Spleen (tissue), 11 donors: ENCODE data around the gene TOMM5. TPM values are rescaled to one million over a fixed set of nuclear protein-coding genes. Genes with fewer than 3 reads are reported as not detected.

Source experiments
- DNase-seq: peaks from one replicate; pipeline ENCODE4 v3.0.0-alpha.2; 2020
- H3K27ac ChIP-seq, 8 donors: fragments of 200-600 bp; sonication (generic) in 7 of 8; 1 replicate in 4 of 8; 2 replicates in 4 of 8; pipeline versions ENCODE4 v1.5.0 to v1.8.0; 2016 to 2021; ENCODE audit warnings: inconsistent platforms in 4 of 8, mild to moderate bottlenecking in 4 of 8, moderate library complexity in 1 of 8
- H3K27me3 ChIP-seq, 7 donors: fragments of 200-600 bp; sonication (generic) in 6 of 7; replicated peaks in 1 of 7; 1 replicate in 4 of 7; 2 replicates in 3 of 7; pipeline versions ENCODE4 v1.5.0 to v1.8.0; 2016 to 2021; ENCODE audit warnings: inconsistent platforms in 3 of 7, mild to moderate bottlenecking in 1 of 7
- H3K36me3 ChIP-seq, 6 donors: fragments of 200-600 bp; sonication (generic) in 5 of 6; 1 replicate in 4 of 6; 2 replicates in 2 of 6; pipeline versions ENCODE4 v1.5.0 to v1.8.0; 2016 to 2021; ENCODE audit warnings: inconsistent platforms in 2 of 6
- H3K4me1 ChIP-seq, 6 donors: fragments of 200-600 bp; sonication (generic) in 5 of 6; 1 replicate in 3 of 6; 2 replicates in 3 of 6; pipeline versions ENCODE4 v1.5.0 to v1.8.0; 2016 to 2021; ENCODE audit warnings: inconsistent platforms in 3 of 6
- H3K4me3 ChIP-seq, 8 donors: fragments of 200-600 bp; sonication (generic) in 7 of 8; 1 replicate in 4 of 8; 2 replicates in 4 of 8; pipeline versions ENCODE4 v1.5.0 to v1.8.0; 2016 to 2021; ENCODE audit warnings: inconsistent platforms in 4 of 8, mild to moderate bottlenecking in 4 of 8, moderate library complexity in 2 of 8
- H3K9me3 ChIP-seq, 8 donors: fragments of 200-600 bp; sonication (generic) in 7 of 8; 1 replicate in 4 of 8; 2 replicates in 4 of 8; pipeline versions ENCODE4 v1.5.0 to v1.8.0; 2016 to 2021; ENCODE audit warnings: inconsistent platforms in 4 of 8
- CTCF ChIP-seq, 11 experiments: fragments of 200-600 bp in 7 of 11; fragments of 450-650 bp in 4 of 11; sonication (generic) in 4 of 11; IDR thresholded peaks in 8 of 11; conservative IDR thresholded peaks in 3 of 11; 1 replicate in 7 of 11; 2 replicates in 4 of 11; pipeline versions ENCODE4 v1.4.0 to v1.8.0; 2016 to 2021; ENCODE audit warnings: antibody characterized with exemption in 11 of 11, inconsistent platforms in 4 of 11, mild to moderate bottlenecking in 1 of 11
- POLR2A ChIP-seq, 3 donors: fragments of 450-650 bp; IDR thresholded peaks; one replicate each; pipeline ENCODE4 v1.5.1; 2017; ENCODE audit warnings: antibody characterized with exemption in 3 of 3, mild to moderate bottlenecking in 1 of 3
- POLR2AphosphoS5 ChIP-seq, 3 donors: sonication (generic); formaldehyde crosslinking; IDR thresholded peaks; one replicate each; pipeline ENCODE4 v1.5.1; 2017; ENCODE audit warnings: antibody characterized with exemption in 3 of 3
- WGBS, 5 donors: extraction: QIAGEN DNeasy Blood & Tissue Kit in 3 of 5; methylation state at CpG; one replicate each; pipeline versions ENCODE4 v1.1.5 to v1.1.7; 2013 to 2018; 5-methylcytosine and 5-hydroxymethylcytosine counted together
- intact Hi-C: fragments of 100-400 bp; cut with DNase I; formaldehyde crosslinking; loops from one replicate; pipeline ENCODE4 v1.15.0; 2023; ENCODE audit warnings: low total_unique reads
- polyA plus RNA-seq, 3 donors: library from polyadenylated mRNA; stranded (reverse); fragments of 200-250 nt; gene quantifications; one replicate each; pipeline ENCODE4 v1.2.1, GENCODE V29; 2013
- total RNA-seq, 7 donors: library from RNA; depleted of rRNA in 3 of 7; stranded (reverse); fragments of >200 nt in 3 of 7; fragmentation: NEBNext Ultra II Directional in 4 of 7; extraction: Animal tissue kit (Norgen Biotek cat#: 25700) in 4 of 7; gene quantifications; one replicate each; pipeline versions ENCODE4 v1.1.0 to v1.2.1, GENCODE V29; 2016 to 2021
- donor health status: healthy with polysubstance abuse.
- donor health status: DM: no; HTN: no; CAD: no; lungs with moderate emphysema.
- donor health status: DM: no; HTN: no; CAD: no.
- donor health status: Bipolar disorder and iron deficiency.
- donor health status: healthy.
- donor health status: DM: no; HTN: no; CAD: no.
- donor health status: DM: yes; HTN: yes; CAD: no.

The TOMM5 gene
- total and polyA plus RNA-seq, 10 donors, result 54.1 to 155 (median 72.8) TPM

GRCh38 chr9:37617161-37617560, 24.8 kb upstream of the TOMM5 start:
- peaks cover 0 to 6% (median 0%) of the 10 kb centered on the region in 7 donors for H3K27me3 ChIP-seq
- H3K36me3 ChIP-seq, result no peaks in the 10 kb centered on the region
- no peak overlapping the region for H3K4me3 ChIP-seq
- H3K4me1 ChIP-seq, result no peaks in the 10 kb centered on the region
- no peak for DNase-seq
- WGBS, 5 donors, result 84 to 93% (median 86%) methylated on average over 2 of the region's 2 CpGs
- TF ChIP-seq POLR2A (IDR thresholded peaks at IDR 0.05) (no peak), POLR2AphosphoS5 (IDR thresholded peaks at IDR 0.05) (no peak), CTCF (IDR thresholded peaks at IDR 0.05 in 8 of 11, conservative IDR thresholded peaks at IDR 0.05 in 3 of 11) (no peak)
- no peaks in the 10 kb centered on the region for H3K9me3 ChIP-seq
- intact Hi-C loops, result no loop called here
- H3K27ac ChIP-seq, result no peak overlapping the region

GRCh38 chr9:37611961-37612360, 19.6 kb upstream of the TOMM5 start:
- no peak overlapping the region for H3K27ac ChIP-seq
- WGBS, 5 donors, result 71 to 83% (median 79%) methylated on average over 1 of the region's 1 CpG
- no peak for TF ChIP-seq POLR2A (IDR thresholded peaks at IDR 0.05)
- TF ChIP-seq CTCF (IDR thresholded peaks at IDR 0.05 in 8 of 11, conservative IDR thresholded peaks at IDR 0.05 in 3 of 11), result no peak
- no peak for TF ChIP-seq POLR2AphosphoS5 (IDR thresholded peaks at IDR 0.05)
- H3K27me3 ChIP-seq, result peaks cover 0 to 6% (median 0%) of the 10 kb centered on the region in 7 donors
- no peak for DNase-seq
- no peaks in the 10 kb centered on the region for H3K36me3 ChIP-seq
- intact Hi-C loops, result no loop called here
- no peak overlapping the region for H3K4me3 ChIP-seq
- no peaks in the 10 kb centered on the region for H3K4me1 ChIP-seq
- H3K9me3 ChIP-seq, result no peaks in the 10 kb centered on the region

- no peak overlapping the region for H3K27ac ChIP-seq
- DNase-seq, result no peak
- intact Hi-C loops, result no loop called here
- no peaks in the 10 kb centered on the region for H3K36me3 ChIP-seq
- H3K4me1 ChIP-seq, result no peaks in the 10 kb centered on the region
- WGBS, 5 donors, result 63 to 77% (median 69%) methylated on average over 6 of the region's 6 CpGs
- no peaks in the 10 kb centered on the region for H3K9me3 ChIP-seq
- TF ChIP-seq CTCF (IDR thresholded peaks at IDR 0.05 in 8 of 11, conservative IDR thresholded peaks at IDR 0.05 in 3 of 11) (no peak), POLR2A (IDR thresholded peaks at IDR 0.05) (no peak), POLR2AphosphoS5 (IDR thresholded peaks at IDR 0.05) (no peak)
- H3K27me3 ChIP-seq, result peaks cover 0 to 6% (median 0%) of the 10 kb centered on the region in 7 donors
- no peak overlapping the region for H3K4me3 ChIP-seq
These were observed 18.6 kb upstream of the TOMM5 start for GRCh38 chr9:37611014-37611413.

GRCh38 chr9:37609735-37610397, 17.5 kb upstream of the TOMM5 start:
- H3K27me3 ChIP-seq, result peaks cover 0 to 10% (median 0%) of the 10 kb centered on the region in 7 donors
- H3K27ac ChIP-seq, result no peak overlapping the region
- DNase-seq, result no peak
- H3K9me3 ChIP-seq, result no peaks in the 10 kb centered on the region
- intact Hi-C loops, result no loop called here
- no peaks in the 10 kb centered on the region for H3K36me3 ChIP-seq
- WGBS, 5 donors, result 72 to 84% (median 82%) methylated on average over 6 of the region's 6 CpGs
- no peak overlapping the region for H3K4me3 ChIP-seq
- no peaks in the 10 kb centered on the region for H3K4me1 ChIP-seq
- TF ChIP-seq POLR2A (IDR thresholded peaks at IDR 0.05) (no peak), CTCF (IDR thresholded peaks at IDR 0.05 in 8 of 11, conservative IDR thresholded peaks at IDR 0.05 in 3 of 11) (no peak), POLR2AphosphoS5 (IDR thresholded peaks at IDR 0.05) (no peak)
